Measurements from ENCODE around the gene TAF1L.

- TF ChIP-seq POLR2AphosphoS5 (IDR thresholded peaks at IDR 0.05; ENCODE audit: borderline replicate concordance, low read depth, low read length) (no peak), EZH2 (IDR thresholded peaks at IDR 0.05) (no peak)
These were observed 44.6 kb downstream of the TAF1L start for GRCh38 chr9:32590898-32591297.

Measured in SK-N-MC (cell line).